AG09309 (cell line): ENCODE results near the gene TSPAN14.

ENCODE experiments used
- DNase-seq: peaks from one replicate; pipeline ENCODE4 v3.0.0-alpha.2; 2010; ENCODE audit warnings: low read depth
- H3K4me3 ChIP-seq: 2 replicates; pipeline ENCODE4 v1.5.1; 2011; ENCODE audit warnings: mild to moderate bottlenecking, low read depth, low read length, moderate library complexity; ENCODE audit not compliant: control insufficient read depth
- TF ChIP-seq, protein P1 (sequence below): IDR thresholded peaks from 2 replicates; pipeline ENCODE4 v1.5.1; 2011; ENCODE audit warnings: mild to moderate bottlenecking, low read depth, low read length, inconsistent platforms; ENCODE audit not compliant: insufficient read depth, control insufficient read depth; ENCODE audit errors: missing control alignments

The TSPAN14 gene

DNA sequence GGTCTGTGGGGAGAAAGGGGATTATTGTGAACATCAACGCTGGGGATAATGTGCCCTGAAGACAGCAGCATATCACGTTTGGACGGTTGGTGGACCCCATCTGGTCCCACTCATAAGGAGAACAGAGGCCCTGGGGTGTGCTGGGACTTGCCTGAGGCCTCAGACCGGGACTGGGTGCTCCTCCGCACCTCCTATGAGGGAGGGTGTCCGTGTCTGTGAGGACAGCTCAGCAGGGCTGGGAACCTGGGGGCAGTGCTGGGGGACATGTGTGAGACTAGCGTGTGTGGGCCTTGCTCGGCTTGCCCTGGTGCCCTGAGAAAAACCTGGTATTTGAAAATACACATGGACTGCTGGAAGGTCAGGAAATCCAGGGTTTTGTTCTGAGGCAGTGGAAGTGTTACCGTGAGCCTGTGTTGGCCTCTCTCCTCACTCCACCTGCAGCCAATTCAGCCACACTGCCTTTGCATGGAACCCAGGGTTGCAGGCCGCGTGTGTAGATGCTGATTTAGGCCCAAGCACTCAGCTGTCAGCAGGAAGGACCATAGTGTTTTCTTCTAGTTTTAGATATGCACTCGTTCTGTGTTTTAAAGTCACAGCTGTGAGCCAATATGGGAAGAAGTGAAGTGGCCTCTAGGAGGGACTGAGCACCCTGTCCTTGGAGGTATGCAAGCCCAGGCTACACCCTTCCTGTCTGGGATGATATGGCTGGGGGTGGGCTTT lies 70.2 kb downstream of the TSPAN14 start:
- no peak overlapping the region for H3K4me3 ChIP-seq
- TF ChIP-seq, protein P1, sequence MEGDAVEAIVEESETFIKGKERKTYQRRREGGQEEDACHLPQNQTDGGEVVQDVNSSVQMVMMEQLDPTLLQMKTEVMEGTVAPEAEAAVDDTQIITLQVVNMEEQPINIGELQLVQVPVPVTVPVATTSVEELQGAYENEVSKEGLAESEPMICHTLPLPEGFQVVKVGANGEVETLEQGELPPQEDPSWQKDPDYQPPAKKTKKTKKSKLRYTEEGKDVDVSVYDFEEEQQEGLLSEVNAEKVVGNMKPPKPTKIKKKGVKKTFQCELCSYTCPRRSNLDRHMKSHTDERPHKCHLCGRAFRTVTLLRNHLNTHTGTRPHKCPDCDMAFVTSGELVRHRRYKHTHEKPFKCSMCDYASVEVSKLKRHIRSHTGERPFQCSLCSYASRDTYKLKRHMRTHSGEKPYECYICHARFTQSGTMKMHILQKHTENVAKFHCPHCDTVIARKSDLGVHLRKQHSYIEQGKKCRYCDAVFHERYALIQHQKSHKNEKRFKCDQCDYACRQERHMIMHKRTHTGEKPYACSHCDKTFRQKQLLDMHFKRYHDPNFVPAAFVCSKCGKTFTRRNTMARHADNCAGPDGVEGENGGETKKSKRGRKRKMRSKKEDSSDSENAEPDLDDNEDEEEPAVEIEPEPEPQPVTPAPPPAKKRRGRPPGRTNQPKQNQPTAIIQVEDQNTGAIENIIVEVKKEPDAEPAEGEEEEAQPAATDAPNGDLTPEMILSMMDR: no peak
- no peak for DNase-seq

DNA sequence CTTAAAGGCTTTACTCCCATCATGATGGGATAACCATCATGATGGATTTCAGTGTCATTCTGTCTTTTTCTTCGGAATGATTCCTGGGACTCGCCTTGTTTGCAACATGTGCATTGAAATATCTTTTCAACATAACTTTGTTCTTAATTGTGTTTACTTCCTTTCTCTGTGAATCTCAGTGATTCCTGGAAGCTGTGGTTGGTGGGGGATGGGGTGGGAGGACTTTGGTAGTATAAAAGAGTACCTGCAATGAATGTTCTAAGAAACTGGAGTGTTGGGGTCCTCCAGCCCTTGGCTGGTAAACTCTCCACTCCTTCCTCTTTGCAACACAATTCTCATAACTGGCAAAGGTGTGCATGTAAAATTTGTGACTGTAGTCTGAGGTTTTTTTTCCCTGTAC lies 72.1 kb downstream of the TSPAN14 start:
- no peak overlapping the region for H3K4me3 ChIP-seq
- no peak for DNase-seq
- TF ChIP-seq, protein P1: no peak

DNA sequence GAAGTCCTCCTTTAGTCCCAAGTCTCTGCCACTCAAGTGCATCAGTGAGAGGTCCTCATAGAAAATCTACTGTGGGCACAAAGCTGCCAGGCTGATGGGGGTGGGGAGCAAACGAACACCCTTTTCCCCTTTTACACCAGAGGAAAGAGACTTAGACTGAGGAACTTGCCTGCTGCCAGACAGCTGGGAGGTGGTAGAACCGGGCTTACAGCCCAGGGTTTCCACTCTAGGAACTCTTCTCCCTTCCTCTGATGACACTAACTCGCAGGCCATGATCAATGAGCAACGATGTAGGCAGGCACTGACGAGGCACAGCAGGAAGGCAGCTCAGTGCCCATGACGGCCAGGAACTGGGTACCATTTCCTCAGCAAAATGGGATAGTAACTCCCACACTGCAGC lies 72.6 kb downstream of the TSPAN14 start:
- no peak for DNase-seq
- no peak overlapping the region for H3K4me3 ChIP-seq
- TF ChIP-seq, protein P1: no peak

DNA sequence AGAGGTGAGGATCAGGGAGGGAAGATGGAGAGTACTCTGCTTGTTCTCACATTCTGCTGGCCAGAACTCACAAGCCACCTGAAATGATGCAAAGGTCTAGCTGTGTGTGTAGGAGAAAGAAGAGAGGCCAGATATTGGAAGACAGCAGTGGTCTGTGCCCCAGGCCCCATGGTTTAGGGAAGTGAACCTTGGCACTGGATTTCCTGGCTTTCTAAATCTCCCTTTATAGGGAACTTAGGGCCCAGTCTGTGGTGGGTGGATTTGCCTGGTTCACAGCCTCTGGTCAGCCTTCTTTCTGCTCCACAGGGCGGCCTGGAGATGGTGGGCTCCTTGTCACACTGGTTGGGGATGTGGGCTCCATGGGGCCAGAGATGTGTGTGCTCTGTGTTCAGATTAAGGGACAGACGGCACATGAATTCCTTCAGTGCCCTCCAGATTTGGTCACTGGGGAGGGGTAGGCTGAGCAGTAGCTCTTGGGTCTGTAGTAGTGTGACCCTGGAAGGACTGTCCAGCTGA lies 74.1 kb downstream of the TSPAN14 start:
- no peak for DNase-seq
- TF ChIP-seq, protein P1: no peak
- H3K4me3 ChIP-seq: no peak overlapping the region

DNA sequence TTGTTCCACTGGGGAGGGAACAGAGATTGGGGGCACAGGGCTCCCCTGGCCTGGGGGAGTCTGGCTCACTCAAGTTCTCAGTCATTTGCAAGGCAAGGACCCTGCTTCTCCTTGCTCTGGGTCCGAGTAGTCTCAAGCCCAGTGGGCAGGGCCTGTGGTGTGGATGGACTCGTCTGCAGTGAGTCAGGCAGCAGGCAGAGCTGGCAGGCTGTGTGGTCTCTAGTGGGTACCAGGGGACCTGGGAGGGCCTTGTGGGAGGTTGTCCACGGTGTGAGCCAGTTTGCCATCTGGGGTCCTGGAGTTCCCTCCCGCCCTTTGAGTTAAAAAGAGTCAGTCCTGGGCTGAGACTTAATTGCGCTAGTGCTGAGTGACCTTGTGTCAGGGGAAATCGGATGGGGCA lies 74.8 kb downstream of the TSPAN14 start:
- TF ChIP-seq, protein P1: no peak
- no peak for DNase-seq
- no peak overlapping the region for H3K4me3 ChIP-seq

DNA sequence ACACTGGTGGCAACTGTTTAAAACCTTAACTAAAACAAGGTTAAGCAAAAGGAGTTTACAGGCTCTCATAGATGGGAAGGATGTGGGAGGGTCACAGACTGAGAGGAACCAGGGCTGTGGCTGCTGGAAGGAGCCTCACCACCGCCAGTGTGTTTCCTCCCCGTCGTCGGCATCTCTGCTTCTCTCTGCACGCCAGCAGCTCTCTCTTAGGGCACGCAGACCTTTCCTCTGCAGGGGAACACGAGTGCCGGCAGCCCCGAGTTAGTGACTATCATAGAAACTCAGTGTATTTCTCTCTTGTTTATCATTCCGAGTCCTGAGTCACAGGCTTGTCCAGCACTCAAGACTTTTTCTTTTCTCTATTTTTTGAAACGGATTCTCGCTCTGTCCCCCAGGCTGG lies 75.5 kb downstream of the TSPAN14 start:
- TF ChIP-seq, protein P1: no peak
- DNase-seq: no peak
- no peak overlapping the region for H3K4me3 ChIP-seq

DNA sequence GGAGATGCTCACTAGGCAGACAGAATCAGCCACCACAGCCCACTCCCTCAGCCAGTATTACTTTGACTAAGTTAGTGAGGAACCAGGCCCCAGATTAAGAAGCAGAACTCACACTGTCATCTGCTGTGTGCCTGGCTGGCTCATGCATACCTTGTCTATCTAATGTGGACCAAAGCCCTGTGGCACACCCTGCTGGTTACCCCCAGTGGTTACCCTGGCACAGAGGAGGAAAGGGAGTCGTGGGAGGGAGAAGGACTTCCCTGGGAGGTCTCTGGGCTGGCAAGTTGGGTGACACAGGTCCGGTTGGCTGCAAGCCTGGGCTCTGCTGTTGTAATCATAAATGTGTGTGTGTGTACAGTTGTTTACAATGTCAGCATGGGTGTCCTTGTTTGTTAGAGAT lies 76.1 kb downstream of the TSPAN14 start:
- no peak for DNase-seq
- TF ChIP-seq, protein P1: peak; percentile 37
- H3K4me3 ChIP-seq: no peak overlapping the region
